GM19193 (cell line): ENCODE data around the gene FAM120A.

ENCODE experiments used
- POLR2A ChIP-seq: IDR thresholded peaks from 4 replicates; pipeline ENCODE4 v1.6.1; 2011; ENCODE audit not compliant: insufficient read depth, insufficient read length; ENCODE audit errors: extremely low read depth

Gene FAM120A

GRCh38 chr9:93463638-93464248 lies 12.3 kb downstream of the FAM120A start:
- no peak for TF ChIP-seq POLR2A

- TF ChIP-seq POLR2A: no peak
Measured at GRCh38 chr9:93464395-93464794, 12.9 kb downstream of the FAM120A start.

- TF ChIP-seq POLR2A: no peak
Measured at GRCh38 chr9:93464876-93465275, 13.4 kb downstream of the FAM120A start.

GRCh38 chr9:93465855-93466254 lies 14.4 kb downstream of the FAM120A start:
- no peak for TF ChIP-seq POLR2A

GRCh38 chr9:93466416-93467061 lies 15.1 kb downstream of the FAM120A start:
- TF ChIP-seq POLR2A: no peak

GRCh38 chr9:93467062-93467416 lies 15.6 kb downstream of the FAM120A start:
- TF ChIP-seq POLR2A: no peak

GRCh38 chr9:93467462-93467861 lies 16.0 kb downstream of the FAM120A start:
- no peak for TF ChIP-seq POLR2A

GRCh38 chr9:93468763-93469456 lies 17.4 kb downstream of the FAM120A start:
- TF ChIP-seq POLR2A: no peak

GRCh38 chr9:93470391-93470790 lies 18.9 kb downstream of the FAM120A start:
- TF ChIP-seq POLR2A: no peak

- no peak for TF ChIP-seq POLR2A
Measured at GRCh38 chr9:93471124-93471523, 19.6 kb downstream of the FAM120A start.

- no peak for TF ChIP-seq POLR2A
Measured at GRCh38 chr9:93473411-93473810, 21.9 kb downstream of the FAM120A start.

GRCh38 chr9:93475108-93475507 lies 23.6 kb downstream of the FAM120A start:
- TF ChIP-seq POLR2A: no peak

- TF ChIP-seq POLR2A: no peak
Measured at GRCh38 chr9:93475856-93476255, 24.4 kb downstream of the FAM120A start.

- no peak for TF ChIP-seq POLR2A
Measured at GRCh38 chr9:93476924-93477323, 25.4 kb downstream of the FAM120A start.

GRCh38 chr9:93477397-93477796 lies 25.9 kb downstream of the FAM120A start:
- TF ChIP-seq POLR2A: no peak

- TF ChIP-seq POLR2A: no peak
Measured at GRCh38 chr9:93479726-93480125, 28.2 kb downstream of the FAM120A start.
